ENCODE measurements around the gene ATMIN.

The ATMIN gene

GRCh38 chr16:81067166-81067565, 31.5 kb downstream of the ATMIN start:
- DNase-seq (ENCODE audit: low read depth): no peak

- no peak for DNase-seq (ENCODE audit: low read depth)
Observed at GRCh38 chr16:81069063-81069462, 33.4 kb downstream of the ATMIN start.

GRCh38 chr16:81070979-81071378, 35.3 kb downstream of the ATMIN start:
- no peak for DNase-seq (ENCODE audit: low read depth)

DNA sequence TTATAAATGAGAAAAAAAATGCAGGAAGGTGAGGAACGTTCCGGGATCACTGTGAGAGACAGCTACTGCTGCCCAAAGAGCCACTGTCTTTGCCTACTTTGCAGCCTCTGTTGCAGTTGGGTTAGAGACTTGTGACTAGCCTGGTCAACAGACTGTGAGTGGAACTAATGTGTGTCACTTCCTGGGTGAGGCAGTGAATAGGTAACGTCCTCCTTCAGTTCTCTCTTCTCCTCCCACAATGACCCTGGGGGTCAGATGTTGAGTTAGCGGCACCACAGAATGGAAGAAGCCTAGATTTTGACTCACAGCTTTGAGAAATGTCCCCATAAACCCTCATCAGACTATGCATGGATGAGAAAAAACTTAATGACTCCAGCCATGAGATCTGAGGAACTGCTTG, 36.2 kb downstream of the ATMIN start:
- no peak for DNase-seq (ENCODE audit: low read depth)

- DNase-seq (ENCODE audit: low read depth): no peak
Observed at GRCh38 chr16:81073560-81074330, 38.1 kb downstream of the ATMIN start.

DNA sequence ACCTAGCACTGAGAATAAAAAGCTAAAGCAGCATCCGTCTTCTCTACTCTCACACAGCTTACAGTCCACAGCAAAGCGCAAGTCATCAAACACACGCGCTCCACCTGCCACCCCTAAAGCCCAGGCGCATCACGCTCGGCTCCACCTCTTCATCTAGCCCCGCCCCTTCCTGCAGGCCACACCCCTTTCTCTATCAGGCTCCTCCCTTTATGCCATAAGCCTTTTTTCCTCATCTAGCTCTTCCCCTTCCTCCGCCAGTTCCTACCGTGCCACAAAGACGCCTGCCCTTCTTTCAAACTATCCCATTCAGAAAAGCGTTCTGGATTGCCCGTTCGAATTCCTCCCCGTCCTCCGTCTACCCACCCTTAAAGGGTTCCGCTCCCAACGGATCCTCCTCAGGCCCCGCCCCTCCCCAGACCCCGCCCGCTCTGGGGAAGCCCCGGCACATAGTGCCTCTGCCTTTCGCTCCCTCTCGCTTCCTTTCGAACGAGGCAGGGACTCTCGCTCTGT, 41.0 kb downstream of the ATMIN start:
- peak; percentile 88 for DNase-seq (ENCODE audit: low read depth)

DNA sequence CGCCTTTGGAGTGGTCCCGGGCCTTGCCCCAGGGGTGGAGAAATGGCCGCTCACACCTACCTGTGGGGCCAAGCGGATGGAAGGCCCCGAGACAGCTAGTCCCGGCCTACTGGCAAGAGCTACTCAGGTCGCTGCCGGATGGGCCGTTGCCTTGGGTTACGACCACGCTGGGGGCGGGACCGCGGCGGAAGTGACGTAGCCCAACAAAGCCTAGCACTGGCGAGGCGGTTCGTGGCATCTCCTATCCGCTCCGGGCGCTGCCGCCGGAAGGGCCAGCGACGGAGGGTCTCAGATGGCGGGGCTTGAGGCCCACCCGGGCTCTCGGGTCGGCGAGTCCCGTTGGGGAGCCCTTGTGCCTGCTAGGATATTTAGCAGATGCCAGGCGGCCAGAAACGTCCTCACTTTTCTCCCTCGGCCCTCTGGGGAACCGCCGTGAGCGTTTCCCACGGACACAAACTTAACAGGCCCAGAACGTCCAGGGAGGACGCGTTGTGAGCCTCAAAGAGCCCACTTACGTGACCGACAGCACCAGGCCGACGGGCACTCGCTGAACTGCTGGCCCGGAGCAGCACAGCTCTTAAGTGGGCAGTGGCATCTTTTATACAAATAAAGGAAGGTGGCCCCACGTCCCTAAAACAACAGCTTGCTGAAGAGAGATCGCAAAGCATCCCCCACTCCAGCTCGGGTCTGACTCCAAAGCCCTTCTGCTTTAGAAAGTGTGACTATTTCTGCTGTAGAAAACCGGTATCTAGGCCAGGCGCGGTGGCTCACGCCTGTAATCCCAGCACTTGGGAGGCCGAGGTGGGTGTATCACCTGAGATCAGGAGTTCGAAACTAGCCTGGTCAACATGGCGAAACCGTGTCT, 41.7 kb downstream of the ATMIN start, which contains the start of gene C16orf46:
TSS of gene C16orf46 (minus strand) at position 163 of the 865 bp plus-strand sequence. CDS start 13,283 bp downstream, outside the sequence.
- peak; percentile 95 for DNase-seq (ENCODE audit: low read depth)

DNA sequence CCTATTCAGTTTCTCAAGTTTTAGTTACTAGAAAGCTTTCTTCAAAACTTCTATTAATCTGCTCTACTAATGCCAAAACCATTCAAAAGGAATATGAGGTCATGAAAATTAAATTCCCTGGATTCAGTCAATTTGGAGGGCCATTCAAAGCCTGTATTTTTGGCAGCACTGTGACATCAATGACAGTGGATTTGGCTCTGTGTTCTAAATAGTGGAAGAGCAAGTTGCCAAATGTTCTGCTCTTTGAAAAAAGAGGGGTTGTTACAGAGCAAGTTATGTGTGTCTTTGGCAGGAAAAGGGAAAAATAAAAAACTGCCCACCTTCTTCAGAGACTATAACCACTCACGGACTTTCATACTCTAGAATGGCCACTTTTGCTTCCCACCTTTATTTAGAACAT, 44.6 kb downstream of the ATMIN start:
- no peak for DNase-seq (ENCODE audit: low read depth)

GRCh38 chr16:81081014-81081413, 45.4 kb downstream of the ATMIN start:
- no peak for DNase-seq (ENCODE audit: low read depth)

- no peak for DNase-seq (ENCODE audit: low read depth)
Observed at GRCh38 chr16:81088836-81089235, 53.2 kb downstream of the ATMIN start.

DNA sequence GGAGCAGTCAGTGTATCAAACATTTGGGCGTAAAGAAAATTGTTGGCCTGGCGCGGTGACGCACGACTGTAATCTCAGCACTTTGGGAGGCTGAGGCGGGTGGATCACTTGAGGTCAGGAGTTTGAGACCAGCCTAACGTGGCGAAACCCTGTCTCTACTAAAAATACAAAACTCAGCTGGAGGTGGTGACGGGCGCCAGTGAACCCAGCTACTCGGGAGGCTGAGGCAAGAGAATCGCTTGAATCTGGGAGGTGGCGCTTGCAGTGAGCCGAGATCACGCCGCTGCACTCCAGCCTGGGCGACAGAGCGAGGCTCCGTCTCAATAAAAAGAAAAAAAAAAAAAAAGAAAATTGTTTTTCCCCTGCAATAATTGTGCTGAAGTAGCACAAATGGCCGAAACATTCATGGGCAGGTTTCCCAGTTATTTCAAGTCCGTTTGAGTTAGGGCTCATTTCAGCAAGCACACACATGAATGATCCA, 59.2 kb downstream of the ATMIN start:
- no peak for DNase-seq (ENCODE audit: low read depth)

DNA sequence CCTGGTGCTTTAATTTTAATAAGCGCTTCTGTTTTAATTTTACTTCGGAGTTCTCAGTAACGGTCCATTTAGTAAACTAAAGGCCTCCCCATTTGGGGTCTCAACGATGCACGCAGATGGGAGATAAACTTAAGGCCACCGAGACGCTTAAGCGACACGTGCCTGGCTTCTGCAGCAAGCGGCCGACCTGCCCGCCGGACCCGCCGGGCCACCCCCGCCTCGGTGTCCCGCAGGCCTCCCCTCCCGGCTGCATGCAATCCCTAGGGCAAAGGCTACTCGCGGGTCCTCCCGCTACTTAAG, 60.0 kb downstream of the ATMIN start:
- DNase-seq (ENCODE audit: low read depth): no peak

DNA sequence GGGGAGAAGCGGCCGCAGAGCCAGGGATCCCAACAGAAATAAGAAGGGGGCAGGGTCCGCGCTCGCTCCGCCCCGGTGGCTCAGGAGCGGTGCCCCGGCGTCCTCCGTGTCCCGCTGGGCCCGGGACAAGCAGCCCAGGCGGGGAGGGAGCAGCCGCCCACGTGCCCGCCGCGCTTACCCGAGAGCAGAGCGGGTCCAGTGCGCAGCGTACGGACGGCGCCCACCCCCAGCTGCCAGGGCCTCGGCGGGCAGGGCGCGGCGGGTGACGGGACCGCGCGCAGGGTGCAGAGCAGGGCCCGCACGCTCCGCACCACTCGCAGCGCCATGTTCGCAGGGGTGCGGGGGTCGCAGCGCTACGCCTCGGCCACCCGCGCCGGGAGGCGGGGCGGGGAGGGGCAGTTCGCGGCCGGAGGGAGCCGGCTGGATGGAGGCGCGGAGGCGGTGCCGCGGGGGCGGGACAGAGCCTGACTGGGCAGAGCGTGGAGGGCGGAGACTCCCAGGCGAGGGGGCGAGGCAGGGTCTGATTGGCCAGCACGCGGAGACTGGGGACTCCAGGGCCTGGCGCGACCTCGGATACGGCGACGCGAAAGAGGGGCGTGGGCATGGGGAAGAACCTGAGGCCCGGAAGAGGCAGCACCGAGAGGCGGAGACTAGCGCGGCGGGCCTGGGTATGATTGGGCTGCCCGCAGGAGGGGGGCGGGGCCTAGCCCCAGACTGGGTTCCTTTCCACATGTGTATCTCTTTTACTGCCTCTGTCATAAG, 60.5 kb downstream of the ATMIN start, which contains the start of gene GCSH:
TSS of gene GCSH (minus strand) at position 443 of the 762 bp plus-strand sequence. CDS start at position 326, 117 bp downstream.
- DNase-seq (ENCODE audit: low read depth): peak; percentile 94

GRCh38 chr16:81096715-81097208, 61.1 kb downstream of the ATMIN start:
- DNase-seq (ENCODE audit: low read depth): no peak

All from stimulated activated CD8-positive, alpha-beta memory T cell treated with anti-CD3 and anti-CD28 coated beads, Interleukin-12 subunit alpha, Interleukin-12 subunit beta, amount 100 ng/mL, for 1 hour (primary cell).